ENCODE measurements around the gene HS6ST1. TPM values are rescaled to one million over a fixed set of nuclear protein-coding genes. Genes with fewer than 3 reads are reported as not detected.

Gene HS6ST1
- total RNA-seq, 2 experiments from 2014 or later: 7.1 to 8.7 TPM

GRCh38 chr2:128298286-128298685, 20.4 kb downstream of the HS6ST1 start:
- DNase-seq: no peak
- H3K9me3 ChIP-seq (ENCODE audit: control insufficient read depth in 1 of 2, insufficient read depth in 1 of 2, low read length in 2 of 2): peaks cover 0 to 7% of the 10 kb centered on the region in 2 experiments
- H3K4me1 Mint-ChIP-seq (ENCODE audit: low read depth): peaks cover 27% of the 10 kb centered on the region

GRCh38 chr2:128293870-128294455, 24.7 kb downstream of the HS6ST1 start:
- Mint-ChIP-seq H3K4me3 (no peak overlapping the region), H3K9me3 (no peaks in the 10 kb centered on the region), H3K27me3 (no peaks in the 10 kb centered on the region), H3K36me3 (ENCODE audit: low read depth) (peaks cover 6% of the 10 kb centered on the region), H3K27ac (no peak overlapping the region), H3K4me1 (ENCODE audit: low read depth) (peaks cover 25% of the 10 kb centered on the region)
- DNase-seq: no peak
- Histone ChIP-seq H3K4me1 (ENCODE audit: insufficient read depth, low read length) (no peaks in the 10 kb centered on the region), H3K36me3 (ENCODE audit: insufficient read depth, low read length) (peaks cover 1% of the 10 kb centered on the region), H3K4me3 (ENCODE audit: low read length) (no peak overlapping the region), H3K9me3 (ENCODE audit: control insufficient read depth in 1 of 2, insufficient read depth in 1 of 2, low read length in 2 of 2) (peaks cover 0 to 18% of the 10 kb centered on the region in 2 experiments), H3K27ac (ENCODE audit: low read depth in 1 of 2, low read length in 2 of 2) (no peak overlapping the region), H3K27me3 (ENCODE audit: control insufficient read depth in 1 of 2, insufficient read depth in 2 of 2, low read length in 2 of 2) (no peaks in the 10 kb centered on the region)
- POLR2A ChIA-PET: no interaction called here
- intact Hi-C loops (cut with DNase I, micrococcal nuclease): no loop called here
- no peak for ATAC-seq (ENCODE audit: poor library complexity)
- TF ChIP-seq CTCF (IDR thresholded peaks at IDR 0.05): no peak
- CTCF ChIA-PET: no interaction called here

More at GRCh38 chr2:128298286-128298685, 20.4 kb downstream of the HS6ST1 start:
- Mint-ChIP-seq H3K27ac (no peak overlapping the region), H3K9me3 (no peaks in the 10 kb centered on the region), H3K27me3 (no peaks in the 10 kb centered on the region), H3K4me3 (no peak overlapping the region), H3K36me3 (ENCODE audit: low read depth) (no peaks in the 10 kb centered on the region)
- Histone ChIP-seq H3K27me3 (ENCODE audit: control insufficient read depth in 1 of 2, insufficient read depth in 2 of 2, low read length in 2 of 2) (no peaks in the 10 kb centered on the region), H3K4me3 (ENCODE audit: low read length) (no peak overlapping the region), H3K36me3 (ENCODE audit: insufficient read depth, low read length) (no peaks in the 10 kb centered on the region), H3K27ac (ENCODE audit: low read depth in 1 of 2, low read length in 2 of 2) (no peak overlapping the region), H3K4me1 (ENCODE audit: insufficient read depth, low read length) (no peaks in the 10 kb centered on the region)
- ChIA-PET CTCF (no interaction called here), POLR2A (no interaction called here)
- TF ChIP-seq CTCF (IDR thresholded peaks at IDR 0.05): no peak
- ATAC-seq (ENCODE audit: poor library complexity): no peak
- intact Hi-C loops (cut with DNase I, micrococcal nuclease): no loop called here

GRCh38 chr2:128293426-128293755, 25.3 kb downstream of the HS6ST1 start:
- Mint-ChIP-seq H3K27ac (no peak overlapping the region), H3K27me3 (no peaks in the 10 kb centered on the region), H3K4me1 (ENCODE audit: low read depth) (peaks cover 25% of the 10 kb centered on the region), H3K36me3 (ENCODE audit: low read depth) (peaks cover 6% of the 10 kb centered on the region), H3K4me3 (no peak overlapping the region), H3K9me3 (no peaks in the 10 kb centered on the region)
- ATAC-seq (ENCODE audit: poor library complexity): no peak
- H3K36me3 ChIP-seq (ENCODE audit: insufficient read depth, low read length): peaks cover 2% of the 10 kb centered on the region
- H3K27me3 ChIP-seq (ENCODE audit: control insufficient read depth in 1 of 2, insufficient read depth in 2 of 2, low read length in 2 of 2): no peaks in the 10 kb centered on the region
- H3K27ac ChIP-seq (ENCODE audit: low read depth in 1 of 2, low read length in 2 of 2): no peak overlapping the region
- TF ChIP-seq CTCF (IDR thresholded peaks at IDR 0.05): no peak
- ChIA-PET POLR2A (no interaction called here), CTCF (no interaction called here)
- intact Hi-C loops (cut with DNase I, micrococcal nuclease): no loop called here
- H3K4me3 ChIP-seq (ENCODE audit: low read length): no peak overlapping the region
- no peak for DNase-seq
- H3K9me3 ChIP-seq (ENCODE audit: control insufficient read depth in 1 of 2, insufficient read depth in 1 of 2, low read length in 2 of 2): peaks cover 0 to 13% of the 10 kb centered on the region in 2 experiments
- H3K4me1 ChIP-seq (ENCODE audit: insufficient read depth, low read length): no peaks in the 10 kb centered on the region
